Subcutaneous adipose tissue (tissue), 4 donors: ENCODE measurements around the gene PID1. TPM values are rescaled to one million over a fixed set of nuclear protein-coding genes. Genes with fewer than 3 reads are reported as not detected.

Source experiments
- CTCF ChIP-seq: fragments of 450-650 bp; IDR thresholded peaks from one replicate; pipeline ENCODE4 v1.5.1; 2016; ENCODE audit warnings: low read depth, mild to moderate bottlenecking, control low read depth, antibody characterized with exemption, moderate library complexity
- total RNA-seq, 4 donors: library from RNA; depleted of rRNA; stranded (reverse); fragments of >200 nt; gene quantifications; one replicate each; pipeline ENCODE4 v1.1.0, GENCODE V29; 2016

PID1 gene
- total RNA-seq, 4 donors from 2014 or later, result 25.8 to 59.9 (median 58.4) TPM

- no peak for TF ChIP-seq CTCF
These were observed 183.8 kb downstream of the PID1 start for GRCh38 chr2:229087267-229087666.

GRCh38 chr2:229085439-229085838, 185.6 kb downstream of the PID1 start:
- TF ChIP-seq CTCF, result no peak

GRCh38 chr2:229084447-229084846, 186.6 kb downstream of the PID1 start:
- no peak for TF ChIP-seq CTCF

- TF ChIP-seq CTCF, result no peak
These were observed 187.3 kb downstream of the PID1 start for GRCh38 chr2:229083606-229084340.

- no peak for TF ChIP-seq CTCF
These were observed 189.7 kb downstream of the PID1 start for GRCh38 chr2:229081411-229081810.

GRCh38 chr2:229080172-229080571, 190.9 kb downstream of the PID1 start:
- TF ChIP-seq CTCF, result no peak

- TF ChIP-seq CTCF, result no peak
These were observed 197.2 kb downstream of the PID1 start for GRCh38 chr2:229073935-229074334.
